HG02938 (cell line): ENCODE data around the gene TCIRG1.

Experiments
- ATAC-seq: cut with Tn5 transposase; IDR thresholded peaks from one replicate; pipeline ENCODE4 v1.9.1; 2021; ENCODE audit warnings: mild to moderate bottlenecking, moderate library complexity; ENCODE audit not compliant: unreplicated experiment

Gene TCIRG1

GRCh38 chr11:68036141-68036716 lies 2.6 kb upstream of the TCIRG1 start:
- no peak for ATAC-seq

DNA sequence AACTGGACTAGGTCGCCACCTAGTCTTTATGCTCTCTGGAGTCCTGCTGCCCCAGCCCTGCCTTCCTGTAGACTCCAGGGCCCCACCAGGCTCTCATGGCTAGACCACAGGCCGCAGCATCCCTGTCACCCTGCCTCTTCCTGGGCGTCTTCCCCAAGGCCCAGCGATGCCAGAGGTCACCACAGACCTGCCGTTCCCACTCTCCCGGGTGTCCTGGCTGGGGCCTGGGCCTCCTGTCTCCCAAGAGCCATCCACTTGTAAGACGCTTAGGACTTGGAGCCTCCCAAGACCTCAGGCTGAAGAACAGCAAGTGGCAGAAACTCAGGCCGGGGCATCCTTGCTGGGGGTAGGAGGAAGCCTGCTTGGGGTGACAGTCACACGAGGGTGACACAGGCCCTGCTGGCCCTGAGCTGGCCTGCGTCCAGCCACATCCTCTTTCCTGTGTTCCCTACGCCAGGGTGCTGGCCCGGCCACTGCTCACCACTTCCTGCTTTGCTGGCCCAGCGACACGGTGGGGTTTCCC lies 2.0 kb upstream of the TCIRG1 start:
- no peak for ATAC-seq

- ATAC-seq = no peak
These were observed 1.2 kb upstream of the TCIRG1 start for GRCh38 chr11:68037411-68038225.

DNA sequence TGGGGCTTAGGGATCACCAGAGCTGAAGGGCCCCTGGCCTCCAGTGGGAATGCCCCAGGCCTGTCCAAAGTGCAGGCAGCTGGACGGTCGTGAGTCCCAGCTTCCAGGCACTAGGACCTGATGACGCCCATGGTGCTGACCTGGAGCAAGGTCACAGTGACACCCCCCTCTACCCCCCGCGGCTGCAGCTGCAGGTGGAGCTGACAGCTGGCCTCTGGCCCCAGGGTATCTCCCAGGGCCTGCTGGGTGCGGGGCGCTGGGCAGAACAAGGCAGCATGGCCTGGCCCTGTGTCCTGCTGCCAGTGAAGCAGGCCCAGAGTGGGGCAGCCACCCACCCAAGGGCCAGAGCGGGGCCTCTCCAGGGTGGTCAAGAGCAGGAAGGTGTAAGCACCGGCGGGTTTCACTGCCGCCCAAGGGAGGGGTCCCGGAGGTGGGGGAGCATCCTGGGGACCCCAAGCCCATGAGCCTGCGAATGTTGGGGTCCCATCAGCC lies 553 bp upstream of the TCIRG1 start:
- ATAC-seq = no peak

DNA sequence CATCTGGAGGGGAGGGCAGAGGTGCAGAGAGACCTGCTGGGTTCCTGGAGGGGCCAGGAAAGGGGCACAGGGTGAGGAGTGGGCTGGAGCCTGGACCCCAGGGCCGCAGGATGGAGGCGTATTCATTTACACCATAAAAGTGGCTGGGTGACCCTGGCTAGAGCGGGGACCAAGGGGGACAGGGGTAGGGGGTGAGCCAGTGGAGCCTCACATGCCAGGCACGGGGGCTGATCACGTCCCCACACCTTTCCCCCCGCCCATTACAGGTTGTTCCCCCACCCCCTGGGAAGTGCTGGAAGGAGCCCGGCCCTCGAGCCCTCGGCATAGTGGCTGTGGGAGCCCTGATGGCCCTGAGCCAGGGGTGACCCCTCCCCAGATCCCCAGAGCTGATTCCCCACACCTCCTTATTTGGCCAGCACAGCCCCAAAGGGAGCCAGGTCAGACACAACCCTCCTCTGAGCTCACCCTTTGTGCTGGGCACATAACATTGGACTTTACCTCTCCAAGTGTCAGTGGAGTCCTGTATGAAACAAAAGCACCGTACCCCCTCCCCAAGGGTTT lies 781 bp downstream of the TCIRG1 start:
- no peak for ATAC-seq

DNA sequence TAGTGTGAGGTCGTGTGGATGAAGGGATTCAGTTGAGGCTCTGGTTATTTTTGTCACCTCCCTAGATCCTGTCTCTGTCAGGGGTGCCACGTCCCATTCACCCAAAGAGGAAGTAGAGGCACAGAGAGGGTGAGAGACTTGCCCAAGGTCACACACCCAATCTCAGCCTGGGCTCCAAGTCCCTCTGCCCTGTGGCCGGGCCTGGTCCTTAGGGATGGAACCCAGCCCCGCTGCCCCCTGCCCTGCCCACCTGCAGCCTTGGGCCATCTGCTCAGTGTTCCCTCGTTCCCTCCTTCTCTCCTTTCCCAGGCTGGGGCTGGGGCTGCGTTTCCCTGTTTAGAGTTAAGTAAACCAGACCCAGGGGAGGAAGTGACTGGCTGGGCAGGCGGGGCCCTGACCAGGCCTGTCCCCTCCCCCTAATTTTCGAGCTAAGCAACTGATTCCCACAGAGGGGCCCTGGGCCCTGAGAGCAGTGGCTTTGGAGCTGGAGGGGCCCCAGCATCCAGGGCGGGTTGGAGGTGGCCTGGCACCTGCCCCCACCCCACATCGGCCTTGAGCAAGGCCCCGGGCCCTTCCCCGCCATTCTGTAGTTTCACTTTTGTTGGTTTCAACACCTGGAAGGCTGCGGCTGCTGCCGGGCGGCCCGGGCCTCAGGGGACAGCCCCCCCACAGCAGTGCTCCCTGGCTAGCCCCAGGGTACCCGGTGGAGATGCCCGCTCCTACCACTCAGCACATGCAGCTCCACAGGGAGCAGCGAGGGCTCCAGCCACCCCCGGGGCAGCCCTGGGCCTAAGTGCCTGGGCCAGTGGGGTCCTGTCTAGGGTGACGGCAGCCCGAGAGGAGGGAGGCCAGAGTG lies 1.5 kb downstream of the TCIRG1 start:
- ATAC-seq = peak; percentile 39

DNA sequence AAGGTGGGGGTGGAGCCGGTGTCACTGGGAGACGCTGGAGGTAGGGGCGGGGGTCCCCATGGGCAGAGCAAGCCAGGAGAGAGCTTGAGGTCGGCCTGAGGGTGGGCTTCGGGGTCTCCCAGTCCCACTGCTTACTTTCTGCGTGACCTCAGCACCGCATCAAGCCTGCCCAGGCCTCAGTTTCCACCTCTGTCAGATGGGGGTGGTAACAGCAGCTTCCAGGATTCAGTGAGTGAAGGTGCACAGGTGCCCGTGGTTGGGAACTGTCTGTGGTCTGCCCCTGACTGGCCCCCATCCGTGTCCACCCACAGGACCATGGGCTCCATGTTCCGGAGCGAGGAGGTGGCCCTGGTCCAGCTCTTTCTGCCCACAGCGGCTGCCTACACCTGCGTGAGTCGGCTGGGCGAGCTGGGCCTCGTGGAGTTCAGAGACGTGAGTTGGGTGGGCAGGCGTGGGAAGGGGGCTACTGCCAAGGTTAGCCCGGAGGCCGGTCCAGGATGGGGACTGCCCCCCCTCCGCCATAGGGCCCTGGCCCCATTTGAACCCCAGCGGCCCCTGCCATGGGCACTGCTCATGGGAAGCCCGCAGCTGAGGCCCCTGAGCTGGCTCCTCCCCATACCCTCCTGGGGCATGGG lies 2.2 kb downstream of the TCIRG1 start:
- no peak for ATAC-seq

DNA sequence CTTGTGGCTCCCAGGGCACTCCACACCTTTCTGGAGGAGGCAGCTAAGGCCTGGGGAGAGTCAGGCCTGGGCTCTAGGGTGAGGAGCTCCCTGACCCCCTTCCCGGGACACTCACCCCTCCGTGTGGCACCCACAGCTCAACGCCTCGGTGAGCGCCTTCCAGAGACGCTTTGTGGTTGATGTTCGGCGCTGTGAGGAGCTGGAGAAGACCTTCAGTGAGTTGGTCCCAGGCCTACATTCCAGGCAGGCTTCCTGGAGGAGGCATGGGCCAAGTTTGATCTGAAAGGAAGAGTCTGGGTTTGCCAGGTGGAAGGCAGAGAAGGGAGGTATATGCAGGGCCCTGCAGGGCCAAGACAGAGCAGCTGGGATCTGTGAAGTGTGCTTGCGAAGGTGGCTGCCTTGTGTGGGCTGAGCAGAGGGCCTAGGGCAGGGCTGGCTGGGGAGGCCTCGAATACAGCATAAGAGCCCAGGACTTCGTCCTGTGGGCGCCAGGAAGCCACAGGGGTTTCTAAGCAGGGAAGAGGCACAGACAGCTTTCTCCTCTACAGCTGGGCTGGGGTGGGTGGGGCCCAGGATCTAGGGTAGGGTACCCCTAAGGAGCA lies 2.9 kb downstream of the TCIRG1 start:
- no peak for ATAC-seq

- no peak for ATAC-seq
These were observed 3.6 kb downstream of the TCIRG1 start for GRCh38 chr11:68042219-68043028.

DNA sequence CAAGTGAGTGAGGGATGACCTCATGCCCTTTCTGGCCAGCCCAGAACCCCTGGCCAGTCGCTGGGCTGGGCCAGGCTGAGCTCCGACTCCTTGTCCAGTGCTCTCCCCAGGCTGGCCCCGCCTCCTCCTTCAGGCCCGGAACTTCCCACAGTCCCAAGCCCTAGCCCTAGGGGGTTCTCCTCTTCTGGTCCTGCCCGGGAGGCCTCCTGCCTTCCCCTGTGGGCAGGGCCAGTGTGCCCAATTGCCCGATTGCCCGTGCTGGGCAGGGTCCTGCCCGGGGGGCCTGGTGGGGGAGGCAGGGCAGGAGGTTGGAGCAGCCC lies 4.2 kb downstream of the TCIRG1 start:
- no peak for ATAC-seq

- ATAC-seq = no peak
These were observed 4.7 kb downstream of the TCIRG1 start for GRCh38 chr11:68043349-68044144.

DNA sequence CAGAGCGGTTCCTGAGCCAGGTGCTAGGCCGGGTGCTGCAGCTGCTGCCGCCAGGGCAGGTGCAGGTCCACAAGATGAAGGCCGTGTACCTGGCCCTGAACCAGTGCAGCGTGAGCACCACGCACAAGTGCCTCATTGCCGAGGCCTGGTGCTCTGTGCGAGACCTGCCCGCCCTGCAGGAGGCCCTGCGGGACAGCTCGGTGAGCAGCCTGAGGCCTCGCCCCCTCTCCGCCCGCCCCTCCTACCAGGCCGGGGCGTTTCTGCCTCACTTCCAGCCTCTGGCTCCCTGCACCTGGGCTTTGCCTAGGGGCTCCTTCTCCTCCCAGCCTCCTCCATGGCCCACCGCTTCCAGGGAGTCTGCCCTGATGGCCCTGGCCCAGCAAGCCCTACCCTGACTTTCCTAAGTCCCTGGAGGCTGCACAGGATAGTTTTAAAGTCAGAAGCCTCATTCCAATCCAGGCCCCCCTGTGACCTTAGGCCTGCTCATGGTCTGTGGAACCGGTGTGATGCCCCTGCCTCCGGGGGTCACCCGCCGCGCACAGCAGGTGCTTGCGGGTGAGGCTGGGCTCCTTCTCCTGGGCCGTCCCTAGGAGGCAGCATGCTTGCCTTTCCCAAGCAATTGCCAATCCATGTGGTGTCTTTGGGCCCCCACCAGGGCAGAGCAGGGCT lies 5.5 kb downstream of the TCIRG1 start:
- ATAC-seq = no peak

DNA sequence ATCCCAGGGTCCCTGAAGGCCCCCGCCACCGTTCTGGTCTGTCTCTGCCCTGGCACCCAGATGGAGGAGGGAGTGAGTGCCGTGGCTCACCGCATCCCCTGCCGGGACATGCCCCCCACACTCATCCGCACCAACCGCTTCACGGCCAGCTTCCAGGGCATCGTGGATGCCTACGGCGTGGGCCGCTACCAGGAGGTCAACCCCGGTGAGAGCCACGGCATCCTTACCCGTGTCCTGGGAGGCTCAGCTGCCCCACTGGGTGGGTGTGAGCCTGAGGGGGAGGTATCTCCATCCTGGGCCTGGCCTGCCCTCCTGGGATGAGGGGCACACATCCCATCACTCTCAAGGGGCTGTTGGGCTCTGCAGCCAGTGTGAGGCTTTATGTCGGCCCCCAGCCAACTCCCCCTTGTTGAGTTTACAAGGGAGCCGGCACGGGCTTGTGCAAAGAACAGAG lies 6.1 kb downstream of the TCIRG1 start:
- ATAC-seq = no peak

DNA sequence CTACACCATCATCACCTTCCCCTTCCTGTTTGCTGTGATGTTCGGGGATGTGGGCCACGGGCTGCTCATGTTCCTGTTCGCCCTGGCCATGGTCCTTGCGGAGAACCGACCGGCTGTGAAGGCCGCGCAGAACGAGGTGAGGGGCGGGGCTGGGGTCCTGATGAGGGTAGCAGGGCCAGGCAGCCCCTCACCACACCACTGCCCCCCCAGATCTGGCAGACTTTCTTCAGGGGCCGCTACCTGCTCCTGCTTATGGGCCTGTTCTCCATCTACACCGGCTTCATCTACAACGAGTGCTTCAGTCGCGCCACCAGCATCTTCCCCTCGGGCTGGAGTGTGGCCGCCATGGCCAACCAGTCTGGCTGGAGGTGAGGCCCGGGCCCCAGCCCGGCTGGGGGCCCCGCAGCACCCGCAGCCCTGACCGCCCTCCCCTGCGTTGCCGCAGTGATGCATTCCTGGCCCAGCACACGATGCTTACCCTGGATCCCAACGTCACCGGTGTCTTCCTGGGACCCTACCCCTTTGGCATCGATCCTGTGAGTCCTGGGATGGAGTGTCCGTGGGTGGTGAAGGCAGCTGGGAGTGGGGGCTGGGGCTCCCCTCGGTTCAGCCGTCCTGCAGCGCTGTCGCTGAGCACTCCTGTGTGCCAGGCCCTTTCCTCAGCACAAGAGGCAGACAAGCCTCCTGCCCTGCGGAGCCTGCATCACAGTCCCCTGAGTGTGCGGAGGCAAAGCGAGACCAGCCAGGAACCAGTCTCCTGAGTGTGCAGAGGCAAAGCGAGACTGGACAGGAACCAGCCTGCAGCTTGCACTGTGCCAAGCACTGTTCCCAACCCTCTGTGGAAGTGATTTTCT lies 8.8 kb downstream of the TCIRG1 start:
- ATAC-seq = no peak

GRCh38 chr11:68048681-68049508 lies 10.1 kb downstream of the TCIRG1 start:
- ATAC-seq = no peak
